ENCODE data around the gene NHP2. TPM values are rescaled to one million over a fixed set of nuclear protein-coding genes. Genes with fewer than 3 reads are reported as not detected.

NHP2 gene
- total and polyA plus RNA-seq, 2 experiments from 2014 or later, result 435 to 455 TPM

GRCh38 chr5:178196986-178197385 is 43.3 kb upstream of the NHP2 start (continued):
- TF ChIP-seq ZNF462 (CRISPR knock-in tag; IDR thresholded peaks at IDR 0.05), result no peak

- Histone ChIP-seq H3K27me3 (ENCODE audit: insufficient read depth) (no peaks in the 10 kb centered on the region), H3K4me3 (no peak overlapping the region), H2AFZ (no peak overlapping the region), H3K36me3 (ENCODE audit: insufficient read depth) (0 out of 2 replicates have a peak, but pooled peaks cover 2% of the 10 kb centered on the region), H3K4me1 (ENCODE audit: insufficient read depth) (no peaks in the 10 kb centered on the region), H3K4me2 (no peak overlapping the region), H4K20me1 (replicated peaks; ENCODE audit: insufficient read depth) (no peaks in the 10 kb centered on the region; the same call in 1 of the 2 replicates), H3F3A (replicated peaks; ENCODE audit: low read depth) (0 out of 2 replicates have a peak, but pooled peaks cover 3% of the 10 kb centered on the region), H3K79me2 (replicated peaks; ENCODE audit: insufficient read depth) (no peaks in the 10 kb centered on the region), H3K9me2 (ENCODE audit: insufficient read depth) (no peaks in the 10 kb centered on the region), H3K27ac (ENCODE audit: low read depth) (no peak overlapping the region; the same call in 1 of the 2 replicates)
- ATAC-seq, result peak; percentile 30; the same call in 2 of the 3 replicates
- H3K4me3 Mint-ChIP-seq, result no peak overlapping the region
- H3K27ac Mint-ChIP-seq, result no peak overlapping the region
- H3K27me3 Mint-ChIP-seq (ENCODE audit: insufficient read depth, low read depth, poor library complexity), result peaks cover 19% of the 10 kb centered on the region
- peaks cover 29% of the 10 kb centered on the region for H3K4me1 Mint-ChIP-seq
- peaks cover 23% of the 10 kb centered on the region for H3K9me3 Mint-ChIP-seq
- peaks cover 17% of the 10 kb centered on the region for H3K36me3 Mint-ChIP-seq (ENCODE audit: low read depth)
- no peak for DNase-seq (ENCODE audit: low spot score)
- no peak for TF ChIP-seq ZNF462 (CRISPR knock-in tag; IDR thresholded peaks at IDR 0.05)
- no peak for TF ChIP-seq POLR2AphosphoS5 (IDR thresholded peaks at IDR 0.05; ENCODE audit: low read depth)
- no peak for TF ChIP-seq CTCF (conservative IDR thresholded peaks at IDR 0.05; ENCODE audit: low read depth in 2 of 2)
- TF ChIP-seq JUNB (IDR thresholded peaks at IDR 0.05; ENCODE audit: unreplicated experiment), result no peak
- no peak for TF ChIP-seq STAT1 (IDR thresholded peaks at IDR 0.05; ENCODE audit: unreplicated experiment)
Measured at GRCh38 chr5:178196281-178196812, 42.7 kb upstream of the NHP2 start.
